Left ventricle myocardium superior (tissue), 1 donor: ENCODE measurements around the gene TMEM114. TPM values are rescaled to one million over a fixed set of nuclear protein-coding genes. Genes with fewer than 3 reads are reported as not detected.
A peak's percentile ranks its signal among the peaks of the same experiment; 100 is the strongest.
"Not testable (repeated sequence)": the region's sequence is repeated elsewhere in the genome, so short reads cannot be mapped to it uniquely, and the experiment has no call there.

Experiments used
- ATAC-seq: fragments of 200-7000 bp; cut with Tn5 transposase; one replicate; pipeline ENCODE4 v1.9.1; 2020; ENCODE audit warnings: mild to moderate bottlenecking, moderate library complexity
- DNase-seq: peaks from one replicate; pipeline ENCODE4 v3.0.0-alpha.2; 2020
- intact Hi-C: fragments of 100-400 bp; cut with micrococcal nuclease; formaldehyde crosslinking; loops from one replicate; pipeline ENCODE4 v1.11.0; 2022
- total RNA-seq: library from RNA; stranded (reverse); fragmentation: NEBNext Ultra II Directional; extraction: Animal tissue kit (Norgen Biotek cat#: 25700); gene quantifications from one replicate; pipeline ENCODE4 v1.2.1, GENCODE V29; 2021
- donor health status: DM: no; HTN: yes; CAD: no; lungs with severe emphysema.

TMEM114 gene
- total RNA-seq, 1 donor from 2014 or later, result not detected

- DNase-seq (no peak), ATAC-seq (no peak)
- intact Hi-C loops, result loop anchor here (10.0 kb wide), 1 partner anchor 295 kb away; no protein-coding TSS in a partner anchor
These were observed 10.8 kb downstream of the TMEM114 start for GRCh38 chr16:8579559-8579958.

- DNase-seq (no peak), ATAC-seq (no peak)
- intact Hi-C loops, result loop anchor here (10.0 kb wide), 1 partner anchor 297 kb away; no protein-coding TSS in a partner anchor
These were observed 12.5 kb downstream of the TMEM114 start for GRCh38 chr16:8577678-8578304.

- ATAC-seq, result no peak
- DNase-seq, result no peak
- intact Hi-C loops, result loop anchor here (10.0 kb wide), 1 partner anchor 298 kb away; no protein-coding TSS in a partner anchor
These were observed 13.9 kb downstream of the TMEM114 start for GRCh38 chr16:8576141-8577004.

GRCh38 chr16:8575399-8575798 is 14.9 kb downstream of the TMEM114 start:
- DNase-seq (no peak), ATAC-seq (no peak)
- intact Hi-C loops, result loop anchor here (10.0 kb wide), 1 partner anchor 299 kb away; no protein-coding TSS in a partner anchor

GRCh38 chr16:8572919-8573724 is 17.2 kb downstream of the TMEM114 start:
- intact Hi-C loops, result loop anchor here (10.0 kb wide), 1 partner anchor 302 kb away; no protein-coding TSS in a partner anchor
- ATAC-seq, result no peak
- DNase-seq, result no peak

- ATAC-seq (no peak), DNase-seq (no peak)
- intact Hi-C loops, result loop anchor here (10.0 kb wide), 1 partner anchor 303 kb away; no protein-coding TSS in a partner anchor
These were observed 18.0 kb downstream of the TMEM114 start for GRCh38 chr16:8572063-8572918.

- intact Hi-C loops, result loop anchor here (10.0 kb wide), 1 partner anchor 304 kb away; no protein-coding TSS in a partner anchor
- ATAC-seq, result peak; percentile 72
- no peak for DNase-seq
These were observed 19.2 kb downstream of the TMEM114 start for GRCh38 chr16:8571061-8571596.

GRCh38 chr16:8570393-8570792 is 19.9 kb downstream of the TMEM114 start:
- ATAC-seq, DNase-seq: not testable (repeated sequence)
- intact Hi-C loops, result loop anchor here (10.0 kb wide), 1 partner anchor 304 kb away; no protein-coding TSS in a partner anchor

GRCh38 chr16:8569650-8570346 is 20.5 kb downstream of the TMEM114 start:
- intact Hi-C loops, result loop anchor here (10.0 kb wide), 1 partner anchor 305 kb away; no protein-coding TSS in a partner anchor
- no peak for DNase-seq
- ATAC-seq, result no peak

GRCh38 chr16:8568231-8568617 is 22.1 kb downstream of the TMEM114 start:
- intact Hi-C loops, result no loop called here
- no peak for ATAC-seq
- no peak for DNase-seq

- peak; percentile 76 for ATAC-seq
- peak; percentile 61 for DNase-seq
- intact Hi-C loops, result no loop called here
These were observed 22.7 kb downstream of the TMEM114 start for GRCh38 chr16:8567355-8568230.

GRCh38 chr16:8565498-8565897 is 24.8 kb downstream of the TMEM114 start:
- DNase-seq, result no peak
- ATAC-seq, result no peak
- intact Hi-C loops, result no loop called here

GRCh38 chr16:8564934-8565345 is 25.4 kb downstream of the TMEM114 start:
- no peak for DNase-seq
- intact Hi-C loops, result no loop called here
- ATAC-seq, result no peak

- not testable (repeated sequence) for ATAC-seq
These were observed 26.3 kb downstream of the TMEM114 start for GRCh38 chr16:8563944-8564540.

GRCh38 chr16:8561496-8561895 is 28.8 kb downstream of the TMEM114 start:
- DNase-seq, result no peak
- intact Hi-C loops, result no loop called here
- ATAC-seq, result no peak

More at GRCh38 chr16:8563944-8564540, 26.3 kb downstream of the TMEM114 start:
- intact Hi-C loops, DNase-seq: not testable (repeated sequence)

- ATAC-seq (no peak), DNase-seq (no peak)
- intact Hi-C loops, result no loop called here
These were observed 34.9 kb downstream of the TMEM114 start for GRCh38 chr16:8555400-8555799.
